ENCODE measurements around the gene ATXN7L1. TPM values are rescaled to one million over a fixed set of nuclear protein-coding genes. Genes with fewer than 3 reads are reported as not detected.

Gene ATXN7L1
- total and polyA plus RNA-seq, 2 of the 4 experiments (the other 2 are of a cell fraction) = 3.5 to 4.3 TPM

DNA sequence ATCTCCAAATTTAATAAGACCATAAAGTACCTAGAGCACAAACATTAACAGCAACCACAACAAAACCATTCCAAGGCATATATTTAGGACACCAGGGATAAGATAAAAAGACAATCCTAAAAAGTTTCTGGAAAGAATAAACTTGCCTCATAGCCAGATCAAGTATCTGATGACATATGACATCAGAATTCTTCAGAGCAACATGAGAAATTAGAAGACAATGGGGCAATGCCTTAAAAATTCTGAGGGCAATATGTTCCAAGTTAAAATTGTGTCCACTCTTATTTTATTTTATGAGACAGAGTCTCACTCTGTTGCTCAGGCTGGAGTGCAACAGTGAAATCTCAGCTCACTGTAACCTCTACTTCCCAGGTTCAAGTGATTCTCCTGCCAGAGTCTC is 297.9 kb downstream of the ATXN7L1 start:
- no peak overlapping the region for H3K56ac ChIP-seq (ENCODE audit: extremely low read depth, insufficient read depth, low read length)
- no peak overlapping the region for H4K5ac ChIP-seq (ENCODE audit: low read depth, low read length)
- H3K18ac ChIP-seq (ENCODE audit: low read depth, low read length) = no peak overlapping the region
- no peak overlapping the region for H2AK5ac ChIP-seq (ENCODE audit: low read depth, low read length)
- H2BK120ac ChIP-seq (ENCODE audit: low read depth, low read length) = no peak overlapping the region
- no peaks in the 10 kb centered on the region for H4K20me1 ChIP-seq (ENCODE audit: insufficient read depth, low read length)
- CTCF ChIA-PET = no interaction called here
- H3K27ac ChIP-seq (ENCODE audit: insufficient read depth, low read length) = no peak overlapping the region
- H3K36me3 ChIP-seq (ENCODE audit: control insufficient read depth, insufficient read depth, low read length) = no peaks in the 10 kb centered on the region
- no peak overlapping the region for H2BK5ac ChIP-seq (ENCODE audit: low read depth, low read length, poor library complexity, severe bottlenecking)
- no peaks in the 10 kb centered on the region for H3K4me1 ChIP-seq (ENCODE audit: control insufficient read depth, insufficient read depth, low read length)
- no peaks in the 10 kb centered on the region for H3K27me3 ChIP-seq (ENCODE audit: control insufficient read depth, insufficient read depth, low read length)
- TF ChIP-seq, protein P1, sequence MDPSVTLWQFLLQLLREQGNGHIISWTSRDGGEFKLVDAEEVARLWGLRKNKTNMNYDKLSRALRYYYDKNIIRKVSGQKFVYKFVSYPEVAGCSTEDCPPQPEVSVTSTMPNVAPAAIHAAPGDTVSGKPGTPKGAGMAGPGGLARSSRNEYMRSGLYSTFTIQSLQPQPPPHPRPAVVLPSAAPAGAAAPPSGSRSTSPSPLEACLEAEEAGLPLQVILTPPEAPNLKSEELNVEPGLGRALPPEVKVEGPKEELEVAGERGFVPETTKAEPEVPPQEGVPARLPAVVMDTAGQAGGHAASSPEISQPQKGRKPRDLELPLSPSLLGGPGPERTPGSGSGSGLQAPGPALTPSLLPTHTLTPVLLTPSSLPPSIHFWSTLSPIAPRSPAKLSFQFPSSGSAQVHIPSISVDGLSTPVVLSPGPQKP (IDR thresholded peaks at IDR 0.05; ENCODE audit: borderline replicate concordance, low read depth, low read length) = no peak
- TF ChIP-seq CHD1 (IDR thresholded peaks at IDR 0.05; ENCODE audit: low read depth, low read length) = no peak
- TF ChIP-seq MAZ (IDR thresholded peaks at IDR 0.05; ENCODE audit: borderline replicate concordance, low read depth, low read length) = no peak
- no peak for TF ChIP-seq POLR2A (IDR thresholded peaks at IDR 0.05; ENCODE audit: low read depth, low read length)
- TF ChIP-seq RAD21 (IDR thresholded peaks at IDR 0.05; ENCODE audit: low read length) = no peak
- TF ChIP-seq CEBPB (IDR thresholded peaks at IDR 0.05; ENCODE audit: low read depth, low read length) = no peak
- H2AFZ ChIP-seq (replicated peaks; ENCODE audit: low read length, poor library complexity) = no peak overlapping the region
- intact Hi-C loops (cut with micrococcal nuclease) = no loop called here
- DNase-seq = peak; percentile 6
- H3K9me3 ChIP-seq (ENCODE audit: control insufficient read depth, insufficient read depth, low read length) = peaks cover 2% of the 10 kb centered on the region; the same call in 1 of the 2 replicates
- H3K9ac ChIP-seq (ENCODE audit: low read depth, low read length) = no peak overlapping the region
- no peak overlapping the region for H3K14ac ChIP-seq (replicated peaks; ENCODE audit: low read depth, low read length)
- no peaks in the 10 kb centered on the region for H3K79me1 ChIP-seq (ENCODE audit: low read depth in 1 of 2, low read length in 2 of 2)
- H3K4me3 ChIP-seq (ENCODE audit: insufficient read depth, low read depth, low read length) = no peak overlapping the region
- H2BK15ac ChIP-seq (ENCODE audit: low read depth, low read length) = no peak overlapping the region
- ATAC-seq (ENCODE audit: low read depth) = no peak
- in situ Hi-C loops (cut with MboI; ENCODE audit: low sequenced_read_pairs) = no loop called here
- H3K4me2 ChIP-seq (ENCODE audit: low read depth, low read length) = no peak overlapping the region
- no peak overlapping the region for H3K23ac ChIP-seq (ENCODE audit: low read depth, low read length)
- dilution Hi-C loops (cut with HindIII; ENCODE audit: low sequenced_read_pairs, unreplicated experiment) = no loop called here
- H2AK9ac ChIP-seq (replicated peaks; ENCODE audit: low read depth, low read length, poor library complexity) = no peak overlapping the region
- POLR2A ChIA-PET (ENCODE audit: unreplicated experiment) = no interaction called here
- no peak overlapping the region for H4K91ac ChIP-seq (ENCODE audit: insufficient read depth, low read depth, low read length)
- no peak overlapping the region for H3K4ac ChIP-seq (ENCODE audit: low read depth, low read length)
- H4K8ac ChIP-seq (ENCODE audit: low read depth in 2 of 2, low read length in 2 of 2) = no peak overlapping the region
- no peaks in the 10 kb centered on the region for H3K9me1 ChIP-seq (ENCODE audit: insufficient read depth, low read length)
- no peak overlapping the region for H2BK20ac ChIP-seq (ENCODE audit: low read depth, low read length)
- no TSS peak for BruUV-seq (replicated peaks)

All from IMR-90 (cell line).